ENCODE data around the gene ZNF766.

GRCh38 chr19:52331757-52332156 is 62.4 kb downstream of the ZNF766 start:
- TF ChIP-seq EZH2phosphoT487 (IDR thresholded peaks at IDR 0.05; ENCODE audit: borderline replicate concordance, low read depth, low read length), result no peak
- TF ChIP-seq, protein P1, sequence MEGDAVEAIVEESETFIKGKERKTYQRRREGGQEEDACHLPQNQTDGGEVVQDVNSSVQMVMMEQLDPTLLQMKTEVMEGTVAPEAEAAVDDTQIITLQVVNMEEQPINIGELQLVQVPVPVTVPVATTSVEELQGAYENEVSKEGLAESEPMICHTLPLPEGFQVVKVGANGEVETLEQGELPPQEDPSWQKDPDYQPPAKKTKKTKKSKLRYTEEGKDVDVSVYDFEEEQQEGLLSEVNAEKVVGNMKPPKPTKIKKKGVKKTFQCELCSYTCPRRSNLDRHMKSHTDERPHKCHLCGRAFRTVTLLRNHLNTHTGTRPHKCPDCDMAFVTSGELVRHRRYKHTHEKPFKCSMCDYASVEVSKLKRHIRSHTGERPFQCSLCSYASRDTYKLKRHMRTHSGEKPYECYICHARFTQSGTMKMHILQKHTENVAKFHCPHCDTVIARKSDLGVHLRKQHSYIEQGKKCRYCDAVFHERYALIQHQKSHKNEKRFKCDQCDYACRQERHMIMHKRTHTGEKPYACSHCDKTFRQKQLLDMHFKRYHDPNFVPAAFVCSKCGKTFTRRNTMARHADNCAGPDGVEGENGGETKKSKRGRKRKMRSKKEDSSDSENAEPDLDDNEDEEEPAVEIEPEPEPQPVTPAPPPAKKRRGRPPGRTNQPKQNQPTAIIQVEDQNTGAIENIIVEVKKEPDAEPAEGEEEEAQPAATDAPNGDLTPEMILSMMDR (conservative IDR thresholded peaks at IDR 0.05; ENCODE audit: low read length), result no peak
